Loucy (cell line): ENCODE data around the gene CLIC3.

ENCODE experiments used
- H2AFZ ChIP-seq: fragments of 200-600 bp; sonication (generic); 2 replicates; pipeline ENCODE4 v1.6.0; 2016; ENCODE audit warnings: antibody characterized with exemption, mild to moderate bottlenecking, low read length, moderate library complexity
- H3F3A ChIP-seq: fragments of 200-600 bp; 2 replicates; pipeline ENCODE4 v1.6.0; 2016; ENCODE audit warnings: antibody characterized with exemption, low read depth, mild to moderate bottlenecking
- H3K27me3 ChIP-seq: fragments of 200-600 bp; sonication (generic); 2 replicates; pipeline ENCODE4 v1.6.1; 2014; ENCODE audit warnings: low read length, mild to moderate bottlenecking; ENCODE audit not compliant: insufficient read depth, poor library complexity, severe bottlenecking
- H3K36me3 ChIP-seq: fragments of 200-600 bp; sonication (generic); 2 replicates; pipeline ENCODE4 v1.6.1; 2016; ENCODE audit warnings: low read length; ENCODE audit not compliant: insufficient read depth
- H3K4me1 ChIP-seq: fragments of 200-600 bp; sonication (generic); 2 replicates; pipeline ENCODE4 v1.5.1; 2014; ENCODE audit warnings: low read length, mild to moderate bottlenecking; ENCODE audit not compliant: insufficient read depth, poor library complexity, severe bottlenecking
- H3K4me2 ChIP-seq: fragments of 200-600 bp; sonication (generic); 2 replicates; pipeline ENCODE4 v1.6.0; 2014; ENCODE audit warnings: antibody characterized with exemption, low read length, low read depth, mild to moderate bottlenecking; ENCODE audit not compliant: poor library complexity, severe bottlenecking
- H3K4me3 ChIP-seq: fragments of 200-600 bp; sonication (generic); 2 replicates; pipeline ENCODE4 v1.5.1; 2014; ENCODE audit warnings: low read length, mild to moderate bottlenecking, mixed read lengths; ENCODE audit not compliant: poor library complexity, severe bottlenecking
- H3K79me2 ChIP-seq: fragments of 200-600 bp; sonication (generic); 2 replicates; pipeline ENCODE4 v1.6.1; 2014; ENCODE audit warnings: low read length; ENCODE audit not compliant: insufficient read depth
- H3K9ac ChIP-seq: fragments of 200-600 bp; sonication (generic); 2 replicates; pipeline ENCODE4 v1.6.0; 2014; ENCODE audit warnings: mild to moderate bottlenecking, low read depth, low read length, moderate library complexity; ENCODE audit not compliant: poor library complexity, severe bottlenecking
- H3K9me2 ChIP-seq: fragments of 200-600 bp; sonication (generic); replicated peaks from 2 replicates; pipeline ENCODE4 v1.6.1; 2016; ENCODE audit warnings: low read depth, low read length, mixed read lengths
- H3K9me3 ChIP-seq: fragments of 200-600 bp; sonication (generic); 2 replicates; pipeline ENCODE4 v1.6.1; 2014; ENCODE audit warnings: mild to moderate bottlenecking, antibody characterized with exemption, low read length, low read depth; ENCODE audit not compliant: insufficient read depth
- H4K20me1 ChIP-seq: fragments of 200-600 bp; sonication (generic); 2 replicates; pipeline ENCODE4 v1.6.0; 2014; ENCODE audit warnings: antibody characterized with exemption, low read length, mild to moderate bottlenecking; ENCODE audit not compliant: insufficient read depth, poor library complexity, severe bottlenecking
- EZH2phosphoT487 ChIP-seq: fragments of 200-600 bp; IDR thresholded peaks from 2 replicates; pipeline ENCODE4 v1.6.1; 2018; ENCODE audit warnings: antibody characterized with exemption, mild to moderate bottlenecking, moderate library complexity, borderline replicate concordance
- TF ChIP-seq, protein P1 (sequence below): fragments of 200-600 bp; sonication (generic); conservative IDR thresholded peaks from 2 replicates; pipeline ENCODE4 v1.5.1; 2014; ENCODE audit warnings: mild to moderate bottlenecking, antibody characterized with exemption, low read length

CLIC3 gene

DNA sequence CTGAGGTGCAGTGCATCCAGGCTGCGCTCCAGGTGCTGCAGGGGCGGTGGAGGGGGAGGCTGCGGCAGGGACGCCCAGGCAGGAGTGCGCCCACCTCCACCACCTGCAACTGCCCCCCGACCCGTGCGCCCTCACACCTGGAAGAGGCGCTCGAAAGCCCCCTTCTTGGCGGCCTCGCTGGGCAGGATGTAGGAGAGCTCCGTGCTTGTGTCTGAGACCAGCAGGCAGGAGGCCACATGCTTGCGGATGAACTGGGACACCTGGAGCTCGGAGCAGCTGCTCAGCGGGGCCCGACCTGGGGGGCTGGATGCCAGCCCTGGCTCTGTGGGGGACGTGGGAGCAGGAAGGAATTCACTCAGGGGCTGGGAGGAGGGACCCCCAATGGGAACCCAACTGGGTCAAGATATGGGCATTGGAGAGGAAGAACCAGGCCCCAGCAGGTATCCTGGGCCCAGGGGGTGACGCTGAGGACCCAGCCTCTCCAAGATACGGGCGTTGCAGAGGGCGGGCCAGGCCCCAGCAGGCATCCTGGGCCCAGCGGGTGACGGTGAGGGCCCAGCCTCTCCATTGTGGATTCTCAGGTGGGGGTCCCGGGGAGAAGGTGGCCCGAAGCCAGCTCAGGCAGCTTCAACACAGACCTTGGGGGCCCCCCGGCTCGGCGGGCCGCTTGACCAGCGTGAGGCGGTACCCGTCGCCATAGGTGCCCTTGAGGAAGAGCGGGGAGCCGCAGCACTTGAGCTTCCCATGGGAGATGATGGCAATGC is 18.6 kb upstream of the CLIC3 start:
- Histone ChIP-seq H3K4me3 (no peak overlapping the region), H3K4me1 (no peaks in the 10 kb centered on the region), H3K9ac (no peak overlapping the region), H3K27me3 (no peaks in the 10 kb centered on the region), H3K79me2 (no peaks in the 10 kb centered on the region), H3K9me3 (no peaks in the 10 kb centered on the region), H3K36me3 (no peaks in the 10 kb centered on the region; the same call in 1 of the 2 replicates), H4K20me1 (no peaks in the 10 kb centered on the region), H3K4me2 (no peak overlapping the region), H2AFZ (no peak overlapping the region), H3F3A (no peaks in the 10 kb centered on the region), H3K9me2 (no peaks in the 10 kb centered on the region)
- TF ChIP-seq, protein P1, sequence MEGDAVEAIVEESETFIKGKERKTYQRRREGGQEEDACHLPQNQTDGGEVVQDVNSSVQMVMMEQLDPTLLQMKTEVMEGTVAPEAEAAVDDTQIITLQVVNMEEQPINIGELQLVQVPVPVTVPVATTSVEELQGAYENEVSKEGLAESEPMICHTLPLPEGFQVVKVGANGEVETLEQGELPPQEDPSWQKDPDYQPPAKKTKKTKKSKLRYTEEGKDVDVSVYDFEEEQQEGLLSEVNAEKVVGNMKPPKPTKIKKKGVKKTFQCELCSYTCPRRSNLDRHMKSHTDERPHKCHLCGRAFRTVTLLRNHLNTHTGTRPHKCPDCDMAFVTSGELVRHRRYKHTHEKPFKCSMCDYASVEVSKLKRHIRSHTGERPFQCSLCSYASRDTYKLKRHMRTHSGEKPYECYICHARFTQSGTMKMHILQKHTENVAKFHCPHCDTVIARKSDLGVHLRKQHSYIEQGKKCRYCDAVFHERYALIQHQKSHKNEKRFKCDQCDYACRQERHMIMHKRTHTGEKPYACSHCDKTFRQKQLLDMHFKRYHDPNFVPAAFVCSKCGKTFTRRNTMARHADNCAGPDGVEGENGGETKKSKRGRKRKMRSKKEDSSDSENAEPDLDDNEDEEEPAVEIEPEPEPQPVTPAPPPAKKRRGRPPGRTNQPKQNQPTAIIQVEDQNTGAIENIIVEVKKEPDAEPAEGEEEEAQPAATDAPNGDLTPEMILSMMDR = no peak
- no peak for TF ChIP-seq EZH2phosphoT487

DNA sequence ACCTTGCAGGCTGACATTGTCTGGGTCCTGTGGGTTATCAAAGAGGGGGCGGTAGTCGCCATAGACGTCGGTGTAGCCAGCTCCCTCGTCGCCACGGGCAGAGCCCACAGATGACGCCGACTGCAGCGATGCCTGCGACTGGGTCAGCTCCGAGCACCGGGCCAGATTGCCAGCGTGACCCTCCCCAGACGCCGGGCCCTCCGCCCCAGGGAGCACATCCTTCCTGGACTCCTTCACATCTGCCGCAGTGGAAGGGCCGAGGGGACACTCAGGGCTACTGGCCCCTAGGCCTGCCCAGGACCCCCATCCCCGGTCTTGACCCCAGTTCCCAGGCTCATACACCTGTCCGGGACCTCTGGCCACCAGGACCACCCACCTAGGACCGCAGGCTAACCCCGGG is 17.8 kb upstream of the CLIC3 start:
- Histone ChIP-seq H3K79me2 (no peaks in the 10 kb centered on the region), H3K4me3 (no peak overlapping the region), H3K4me2 (no peak overlapping the region), H3K9ac (no peak overlapping the region), H3K9me3 (no peaks in the 10 kb centered on the region), H2AFZ (no peak overlapping the region), H3K27me3 (no peaks in the 10 kb centered on the region), H3K4me1 (no peaks in the 10 kb centered on the region), H3F3A (no peaks in the 10 kb centered on the region), H4K20me1 (no peaks in the 10 kb centered on the region), H3K36me3 (no peaks in the 10 kb centered on the region; the same call in 1 of the 2 replicates), H3K9me2 (no peaks in the 10 kb centered on the region)
- TF ChIP-seq EZH2phosphoT487 = no peak
- TF ChIP-seq, protein P1 = no peak

DNA sequence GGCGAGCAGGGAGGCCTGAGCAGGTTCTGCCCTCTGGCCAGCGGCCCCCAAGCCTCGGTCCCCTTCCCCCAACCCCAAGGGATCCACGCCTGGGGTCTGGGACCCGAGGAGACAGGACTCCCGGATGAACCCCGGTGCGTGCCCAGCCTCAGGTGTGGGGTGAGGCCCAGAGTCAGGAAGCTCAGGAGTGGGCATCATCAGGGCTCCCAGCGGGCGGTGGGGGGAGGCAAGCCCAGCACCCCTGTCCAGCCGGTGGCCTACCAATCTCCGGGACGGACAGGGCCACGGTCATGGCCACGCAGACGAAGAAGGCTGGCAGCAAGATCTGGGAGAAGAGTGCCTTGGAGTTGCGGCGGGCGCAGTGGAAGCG is 17.2 kb upstream of the CLIC3 start:
- TF ChIP-seq, protein P1 = no peak
- TF ChIP-seq EZH2phosphoT487 = no peak
- Histone ChIP-seq H3K4me1 (no peaks in the 10 kb centered on the region), H3F3A (no peaks in the 10 kb centered on the region), H3K79me2 (no peaks in the 10 kb centered on the region), H2AFZ (no peak overlapping the region), H3K36me3 (no peaks in the 10 kb centered on the region; the same call in 1 of the 2 replicates), H3K4me3 (no peak overlapping the region), H3K9ac (no peak overlapping the region), H3K9me3 (no peaks in the 10 kb centered on the region), H3K27me3 (no peaks in the 10 kb centered on the region), H3K9me2 (no peaks in the 10 kb centered on the region), H4K20me1 (no peaks in the 10 kb centered on the region), H3K4me2 (no peak overlapping the region)
